ENCODE results near the gene P2RY8. TPM values are rescaled to one million over a fixed set of nuclear protein-coding genes. Genes with fewer than 3 reads are reported as not detected.

Gene P2RY8
- total RNA-seq, 4 donors from 2014 or later, result 0.81 to 2.7 (median 1.8) TPM

DNA sequence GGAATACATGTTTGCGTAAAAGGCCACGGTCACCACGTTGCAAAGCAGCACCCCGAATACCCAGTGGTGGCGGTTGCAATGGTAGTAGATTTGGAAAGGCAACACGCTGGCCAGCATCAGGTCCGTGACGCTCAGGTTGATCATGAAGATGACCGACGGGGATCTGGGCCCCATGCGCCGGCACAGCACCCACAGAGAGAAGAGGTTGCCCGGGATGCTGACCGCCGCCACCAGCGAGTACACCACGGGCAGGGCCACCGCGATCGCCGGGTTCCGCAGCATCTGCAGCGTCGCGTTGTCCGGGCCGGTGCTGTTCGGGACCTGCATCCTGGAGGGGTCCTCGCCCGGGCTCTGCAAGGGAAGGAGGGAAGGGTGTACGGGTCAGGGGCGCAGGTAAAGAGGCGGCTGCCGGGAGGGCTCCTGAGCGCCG, 70.7 kb downstream of the P2RY8 start:
- no peak overlapping the region for H3K27ac ChIP-seq
- no peak for TF ChIP-seq POLR2A (IDR thresholded peaks at IDR 0.05)
- no peak for TF ChIP-seq EP300 (IDR thresholded peaks at IDR 0.05)
- no peak for TF ChIP-seq CTCF (IDR thresholded peaks at IDR 0.05)
- no peak for TF ChIP-seq POLR2AphosphoS5 (IDR thresholded peaks at IDR 0.05)
- H3K4me3 ChIP-seq, result no peak overlapping the region
- ATAC-seq, result no peak
- 15 to 24% methylated on average over 3 to 5 of the region's 36 CpGs for WGBS, 2 donors (ENCODE audit: low coverage in 1 of 2)
- no peaks in the 10 kb centered on the region for H3K9me3 ChIP-seq
- peaks cover 76% of the 10 kb centered on the region for H3K27me3 ChIP-seq
- H3K4me1 ChIP-seq, result no peaks in the 10 kb centered on the region
- H3K36me3 ChIP-seq, result no peaks in the 10 kb centered on the region

- Histone ChIP-seq H3K4me1 (no peaks in the 10 kb centered on the region), H3K4me3 (no peak overlapping the region), H3K9me3 (no peaks in the 10 kb centered on the region), H3K27ac (no peak overlapping the region), H3K36me3 (no peaks in the 10 kb centered on the region), H3K27me3 (peaks cover 71% of the 10 kb centered on the region)
- ATAC-seq, result no peak
- TF ChIP-seq POLR2AphosphoS5 (IDR thresholded peaks at IDR 0.05) (no peak), CTCF (IDR thresholded peaks at IDR 0.05) (no peak)
- 19 to 20% methylated on average over 2 to 11 of the region's 75 CpGs for WGBS, 2 donors (ENCODE audit: low coverage in 1 of 2)
Measured at GRCh38 chrX:1465286-1466231, 71.4 kb downstream of the P2RY8 start.

DNA sequence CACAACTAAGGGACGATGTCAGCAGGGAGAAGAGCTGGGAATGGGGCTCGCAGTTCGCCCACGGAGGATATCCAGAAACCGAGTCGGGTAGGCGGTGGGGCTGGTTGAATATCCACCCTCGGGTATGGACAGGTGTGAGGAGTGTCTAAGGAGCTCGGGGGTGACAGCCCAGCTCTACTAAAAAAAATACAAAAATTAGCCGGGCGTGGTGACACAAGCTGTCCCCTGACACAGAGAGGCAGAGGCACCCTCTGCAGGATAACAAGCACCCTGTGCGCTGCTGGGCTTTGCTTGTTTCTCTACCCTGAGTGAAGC, 72.1 kb downstream of the P2RY8 start:
- H3K27ac ChIP-seq, result no peak overlapping the region
- no peaks in the 10 kb centered on the region for H3K36me3 ChIP-seq
- peaks cover 65% of the 10 kb centered on the region for H3K27me3 ChIP-seq
- no peaks in the 10 kb centered on the region for H3K9me3 ChIP-seq
- WGBS, 2 donors (ENCODE audit: low coverage in 1 of 2), result 58 to 75% methylated on average over 2 to 7 of the region's 12 CpGs
- H3K4me3 ChIP-seq, result no peak overlapping the region
- ATAC-seq, result no peak
- TF ChIP-seq POLR2AphosphoS5 (IDR thresholded peaks at IDR 0.05) (no peak), POLR2A (IDR thresholded peaks at IDR 0.05) (no peak), CTCF (IDR thresholded peaks at IDR 0.05) (no peak), EP300 (IDR thresholded peaks at IDR 0.05) (no peak)
- no peaks in the 10 kb centered on the region for H3K4me1 ChIP-seq

GRCh38 chrX:1464041-1464970, 72.7 kb downstream of the P2RY8 start:
- Histone ChIP-seq H3K27me3 (peaks cover 59% of the 10 kb centered on the region), H3K4me1 (no peaks in the 10 kb centered on the region), H3K27ac (no peak overlapping the region), H3K36me3 (no peaks in the 10 kb centered on the region), H3K9me3 (no peaks in the 10 kb centered on the region), H3K4me3 (no peak overlapping the region)
- ATAC-seq, result no peak
- WGBS, 2 donors (ENCODE audit: low coverage in 1 of 2), result 56% methylated on average over 9 of the region's 24 CpGs; no CpG with 5 or more reads in 1 of the 2 donors
- TF ChIP-seq POLR2AphosphoS5 (IDR thresholded peaks at IDR 0.05) (no peak), EP300 (IDR thresholded peaks at IDR 0.05) (no peak), CTCF (IDR thresholded peaks at IDR 0.05) (no peak), POLR2A (IDR thresholded peaks at IDR 0.05) (no peak)

Data from gastroesophageal sphincter (tissue), 4 donors.